Kidney epithelial cell (primary cell): Measurements from ENCODE around the gene PCDHGB3. TPM values are rescaled to one million over a fixed set of nuclear protein-coding genes. Genes with fewer than 3 reads are reported as not detected.
A peak's percentile ranks its signal among the peaks of the same experiment; 100 is the strongest.
"Not testable (repeated sequence)": the region's sequence is repeated elsewhere in the genome, so short reads cannot be mapped to it uniquely, and the experiment has no call there.

Experiments
- DNase-seq: peaks from one replicate; pipeline ENCODE4 v3.0.0-alpha.2; 2010; ENCODE audit warnings: low read depth
- H3K27me3 ChIP-seq: 2 replicates; pipeline ENCODE4 v1.6.0; 2011; ENCODE audit warnings: low read length; ENCODE audit not compliant: control insufficient read depth, insufficient read depth
- H3K36me3 ChIP-seq: 2 replicates; pipeline ENCODE4 v1.5.1; 2011; ENCODE audit warnings: low read length; ENCODE audit not compliant: control insufficient read depth, insufficient read depth
- H3K4me3 ChIP-seq: 2 replicates; pipeline ENCODE4 v1.5.1; 2011; ENCODE audit warnings: low read depth, mild to moderate bottlenecking, control low read depth, low read length
- total RNA-seq: library from RNA; depleted of rRNA; stranded (reverse); fragments of >200 nt; gene quantifications from 2 replicates; pipeline ENCODE4 v1.2.3, GENCODE V29; 2015
- TF ChIP-seq, protein P1 (sequence below): IDR thresholded peaks from 2 replicates; pipeline ENCODE4 v1.5.1; 2011; ENCODE audit warnings: mild to moderate bottlenecking, moderate library complexity, low read length, control low read depth, inconsistent platforms; ENCODE audit not compliant: insufficient read depth, poor library complexity, severe bottlenecking

Gene PCDHGB3
- total RNA-seq, 1 donor from 2014 or later: 1.3 TPM

DNA sequence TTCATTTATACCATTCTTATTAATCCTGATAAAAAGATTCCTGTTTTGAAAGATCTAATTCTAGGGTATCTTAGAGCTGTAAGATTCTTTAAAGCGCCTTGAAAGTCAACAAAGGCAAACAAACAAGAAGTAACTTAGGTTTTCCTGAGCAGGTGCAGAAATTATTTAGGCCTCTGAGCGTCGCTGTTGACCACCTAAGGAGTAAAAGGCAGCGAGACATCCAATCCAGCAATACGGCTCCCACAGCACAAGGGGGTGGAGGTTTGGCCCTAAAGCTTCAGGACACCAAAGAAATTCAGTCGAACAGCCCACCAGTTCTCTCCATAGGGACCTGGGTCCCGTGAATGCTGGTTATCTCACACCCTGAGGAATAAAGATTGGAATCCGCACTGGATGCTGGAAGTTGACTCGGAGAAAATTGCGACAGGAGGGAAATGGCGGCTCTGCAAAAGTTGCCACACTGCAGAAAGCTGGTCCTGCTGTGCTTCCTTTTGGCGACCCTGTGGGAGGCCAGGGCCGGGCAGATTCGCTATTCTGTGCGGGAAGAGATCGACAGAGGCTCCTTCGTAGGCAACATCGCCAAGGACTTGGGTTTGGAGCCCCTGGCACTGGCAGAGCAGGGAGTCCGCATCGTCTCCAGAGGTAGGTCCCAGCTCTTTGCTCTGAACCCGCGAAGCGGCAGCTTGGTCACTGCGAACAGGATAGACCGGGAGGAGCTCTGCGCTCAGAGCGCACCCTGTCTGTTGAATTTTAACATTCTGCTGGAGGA is 31.3 kb upstream of the PCDHGB3 start, which contains the start of gene PCDHGA2:
Gene PCDHGA2 (plus strand): TSS at position 223 of the 769 bp plus-strand sequence.
- H3K36me3 ChIP-seq: no peaks in the 10 kb centered on the region
- H3K27me3 ChIP-seq: peaks cover 16% of the 10 kb centered on the region
- DNase-seq: no peak
- H3K4me3 ChIP-seq: peak within 1 kb of the TSS; percentile 24
- TF ChIP-seq, protein P1, sequence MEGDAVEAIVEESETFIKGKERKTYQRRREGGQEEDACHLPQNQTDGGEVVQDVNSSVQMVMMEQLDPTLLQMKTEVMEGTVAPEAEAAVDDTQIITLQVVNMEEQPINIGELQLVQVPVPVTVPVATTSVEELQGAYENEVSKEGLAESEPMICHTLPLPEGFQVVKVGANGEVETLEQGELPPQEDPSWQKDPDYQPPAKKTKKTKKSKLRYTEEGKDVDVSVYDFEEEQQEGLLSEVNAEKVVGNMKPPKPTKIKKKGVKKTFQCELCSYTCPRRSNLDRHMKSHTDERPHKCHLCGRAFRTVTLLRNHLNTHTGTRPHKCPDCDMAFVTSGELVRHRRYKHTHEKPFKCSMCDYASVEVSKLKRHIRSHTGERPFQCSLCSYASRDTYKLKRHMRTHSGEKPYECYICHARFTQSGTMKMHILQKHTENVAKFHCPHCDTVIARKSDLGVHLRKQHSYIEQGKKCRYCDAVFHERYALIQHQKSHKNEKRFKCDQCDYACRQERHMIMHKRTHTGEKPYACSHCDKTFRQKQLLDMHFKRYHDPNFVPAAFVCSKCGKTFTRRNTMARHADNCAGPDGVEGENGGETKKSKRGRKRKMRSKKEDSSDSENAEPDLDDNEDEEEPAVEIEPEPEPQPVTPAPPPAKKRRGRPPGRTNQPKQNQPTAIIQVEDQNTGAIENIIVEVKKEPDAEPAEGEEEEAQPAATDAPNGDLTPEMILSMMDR: peak; percentile 51

- DNase-seq, H3K36me3 ChIP-seq, H3K4me3 ChIP-seq: not testable (repeated sequence)
- H3K27me3 ChIP-seq: peaks cover 18% of the 10 kb centered on the region
Observed at GRCh38 chr5:141340781-141341354, 29.2 kb upstream of the PCDHGB3 start.

GRCh38 chr5:141342773-141343172 is 27.3 kb upstream of the PCDHGB3 start:
- no peak for DNase-seq
- Histone ChIP-seq H3K4me3 (no peak overlapping the region), H3K27me3 (peaks cover 18% of the 10 kb centered on the region), H3K36me3 (no peaks in the 10 kb centered on the region)
- TF ChIP-seq, protein P1: no peak

GRCh38 chr5:141343242-141343952 is 26.6 kb upstream of the PCDHGB3 start, which contains the start of gene PCDHGA3:
PCDHGA3 (plus strand) TSS chr5:141343829; CDS start chr5:141344034, 205 bp downstream.
- H3K4me3 ChIP-seq: peak within 1 kb of the TSS; percentile 7
- no peaks in the 10 kb centered on the region for H3K36me3 ChIP-seq
- H3K27me3 ChIP-seq: peaks cover 18% of the 10 kb centered on the region
- TF ChIP-seq, protein P1: peak; percentile 7
- DNase-seq: no peak

GRCh38 chr5:141343953-141344463 is 26.0 kb upstream of the PCDHGB3 start:
- H3K27me3 ChIP-seq: peaks cover 14% of the 10 kb centered on the region
- DNase-seq: no peak
- TF ChIP-seq, protein P1: no peak
- H3K36me3 ChIP-seq: no peaks in the 10 kb centered on the region
- peak overlapping the region; percentile 7 for H3K4me3 ChIP-seq

DNA sequence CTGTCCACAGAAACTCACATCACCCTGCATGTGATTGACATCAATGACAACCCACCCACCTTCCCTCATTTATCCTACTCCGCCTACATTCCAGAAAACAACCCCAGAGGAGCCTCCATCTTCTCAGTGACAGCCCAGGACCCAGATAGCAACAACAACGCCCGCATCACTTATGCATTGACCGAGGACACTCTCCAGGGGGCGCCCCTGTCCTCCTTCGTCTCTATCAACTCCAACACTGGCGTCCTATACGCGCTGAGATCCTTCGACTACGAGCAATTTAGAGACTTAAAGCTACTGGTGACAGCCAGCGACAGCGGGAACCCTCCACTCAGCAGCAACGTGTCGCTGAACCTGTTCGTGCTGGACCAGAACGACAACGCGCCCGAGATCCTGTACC is 24.7 kb upstream of the PCDHGB3 start:
- TF ChIP-seq, protein P1: no peak
- peaks cover 8% of the 10 kb centered on the region for H3K27me3 ChIP-seq
- H3K36me3 ChIP-seq: no peaks in the 10 kb centered on the region
- no peak for DNase-seq
- H3K4me3 ChIP-seq: no peak overlapping the region

GRCh38 chr5:141346017-141346416 is 24.0 kb upstream of the PCDHGB3 start:
- not testable (repeated sequence) for H3K36me3 ChIP-seq, H3K4me3 ChIP-seq

More at GRCh38 chr5:141346017-141346416, 24.0 kb upstream of the PCDHGB3 start:
- not testable (repeated sequence) for DNase-seq
- H3K27me3 ChIP-seq: peaks cover 10% of the 10 kb centered on the region
